ENCODE measurements around the gene FHOD3. TPM values are rescaled to one million over a fixed set of nuclear protein-coding genes. Genes with fewer than 3 reads are reported as not detected.
A peak's percentile ranks its signal among the peaks of the same experiment; 100 is the strongest.

Gene FHOD3
- total RNA-seq, 1 experiment from 2014 or later, result 2.9 TPM

DNA sequence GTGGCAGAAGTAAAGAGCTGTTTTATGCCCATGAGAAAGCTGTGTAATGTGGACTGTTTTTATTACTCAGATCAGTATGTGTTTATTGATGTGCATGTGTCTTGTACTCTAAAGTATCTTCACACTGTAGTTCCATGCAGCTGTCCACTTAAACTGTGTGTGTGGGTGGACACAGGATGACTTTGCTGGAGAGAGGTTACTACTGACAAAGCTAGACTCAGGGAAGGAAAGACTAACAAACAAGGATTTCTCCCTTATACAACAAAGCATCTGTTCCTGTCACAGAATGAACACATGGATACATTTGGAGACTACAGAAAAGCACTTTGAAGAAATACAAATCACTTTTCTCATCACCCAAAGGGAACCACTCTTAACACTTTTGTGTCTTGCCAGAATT lies 10.0 kb downstream of the FHOD3 start:
- H3K9me3 Mint-ChIP-seq (ENCODE audit: low read depth, unreplicated experiment), result no peaks in the 10 kb centered on the region
- no peak overlapping the region for H3K4me3 Mint-ChIP-seq (ENCODE audit: low read depth, unreplicated experiment)
- H3K36me3 Mint-ChIP-seq (ENCODE audit: insufficient read depth, unreplicated experiment), result peaks cover 5% of the 10 kb centered on the region
- H3K4me1 Mint-ChIP-seq (ENCODE audit: low read depth, unreplicated experiment), result peaks cover 30% of the 10 kb centered on the region
- H3K27ac Mint-ChIP-seq (ENCODE audit: unreplicated experiment), result no peak overlapping the region
- CTCF ChIA-PET, result no interaction called here
- TF ChIP-seq, protein P1, sequence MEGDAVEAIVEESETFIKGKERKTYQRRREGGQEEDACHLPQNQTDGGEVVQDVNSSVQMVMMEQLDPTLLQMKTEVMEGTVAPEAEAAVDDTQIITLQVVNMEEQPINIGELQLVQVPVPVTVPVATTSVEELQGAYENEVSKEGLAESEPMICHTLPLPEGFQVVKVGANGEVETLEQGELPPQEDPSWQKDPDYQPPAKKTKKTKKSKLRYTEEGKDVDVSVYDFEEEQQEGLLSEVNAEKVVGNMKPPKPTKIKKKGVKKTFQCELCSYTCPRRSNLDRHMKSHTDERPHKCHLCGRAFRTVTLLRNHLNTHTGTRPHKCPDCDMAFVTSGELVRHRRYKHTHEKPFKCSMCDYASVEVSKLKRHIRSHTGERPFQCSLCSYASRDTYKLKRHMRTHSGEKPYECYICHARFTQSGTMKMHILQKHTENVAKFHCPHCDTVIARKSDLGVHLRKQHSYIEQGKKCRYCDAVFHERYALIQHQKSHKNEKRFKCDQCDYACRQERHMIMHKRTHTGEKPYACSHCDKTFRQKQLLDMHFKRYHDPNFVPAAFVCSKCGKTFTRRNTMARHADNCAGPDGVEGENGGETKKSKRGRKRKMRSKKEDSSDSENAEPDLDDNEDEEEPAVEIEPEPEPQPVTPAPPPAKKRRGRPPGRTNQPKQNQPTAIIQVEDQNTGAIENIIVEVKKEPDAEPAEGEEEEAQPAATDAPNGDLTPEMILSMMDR (IDR thresholded peaks at IDR 0.05; ENCODE audit: unreplicated experiment), result no peak
- DNase-seq, result no peak
- peaks cover 36% of the 10 kb centered on the region for H3K27me3 Mint-ChIP-seq (ENCODE audit: unreplicated experiment)
- no TSS peak for BruUV-seq (replicated peaks)
- intact Hi-C loops (cut with micrococcal nuclease; ENCODE audit: unreplicated experiment), result no loop called here

DNA sequence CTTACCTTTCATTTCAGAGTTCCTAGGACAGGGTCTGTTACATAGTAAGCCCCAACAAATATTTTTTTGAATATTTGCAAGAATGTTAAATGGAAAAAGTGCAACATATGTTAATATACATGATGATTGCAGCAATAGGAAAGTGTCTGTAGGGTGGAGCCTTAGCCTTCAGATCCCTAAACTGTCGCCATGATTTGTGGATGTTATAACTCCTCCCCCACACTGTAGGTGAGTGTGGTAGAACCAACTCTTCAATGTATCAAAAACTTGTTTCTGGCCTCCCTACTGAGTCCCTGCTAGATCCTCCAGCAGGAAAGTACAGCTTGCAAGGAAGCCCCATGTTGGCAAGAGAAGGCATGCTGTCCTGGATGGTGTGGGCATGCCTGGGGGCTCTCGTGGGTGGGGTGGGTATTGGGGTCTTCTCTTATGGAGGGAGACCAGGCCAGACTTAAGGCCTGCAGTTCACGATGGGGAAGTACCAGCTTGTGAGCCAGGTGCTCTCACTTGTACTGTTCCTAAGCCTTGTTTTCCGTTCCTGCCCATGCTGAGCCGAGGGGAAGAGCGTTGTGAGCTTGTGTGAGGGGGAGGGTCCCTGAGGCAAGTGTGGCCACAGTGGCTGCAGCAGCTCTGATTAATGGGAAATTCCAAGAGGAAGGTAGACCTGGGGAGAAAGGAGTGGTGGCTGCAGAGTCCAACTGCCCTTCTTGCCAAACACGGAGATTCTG lies 11.4 kb downstream of the FHOD3 start:
- Mint-ChIP-seq H3K27me3 (ENCODE audit: unreplicated experiment) (peaks cover 25% of the 10 kb centered on the region), H3K9me3 (ENCODE audit: low read depth, unreplicated experiment) (no peaks in the 10 kb centered on the region), H3K4me1 (ENCODE audit: low read depth, unreplicated experiment) (peaks cover 41% of the 10 kb centered on the region), H3K36me3 (ENCODE audit: insufficient read depth, unreplicated experiment) (peaks cover 5% of the 10 kb centered on the region), H3K4me3 (ENCODE audit: low read depth, unreplicated experiment) (peak overlapping the region; percentile 64), H3K27ac (ENCODE audit: unreplicated experiment) (peak overlapping the region; percentile 84)
- intact Hi-C loops (cut with micrococcal nuclease; ENCODE audit: unreplicated experiment), result no loop called here
- TF ChIP-seq, protein P1 (IDR thresholded peaks at IDR 0.05; ENCODE audit: unreplicated experiment), result no peak
- CTCF ChIA-PET, result interaction anchor here (0.7 to 1.4 kb wide), 6 partner anchors 11 to 65 kb away, joined by 3 to 9 read pairs (median 3); partner anchors contain the start of gene FHOD3
- BruUV-seq (replicated peaks), result no TSS peak
- DNase-seq, result no peak

DNA sequence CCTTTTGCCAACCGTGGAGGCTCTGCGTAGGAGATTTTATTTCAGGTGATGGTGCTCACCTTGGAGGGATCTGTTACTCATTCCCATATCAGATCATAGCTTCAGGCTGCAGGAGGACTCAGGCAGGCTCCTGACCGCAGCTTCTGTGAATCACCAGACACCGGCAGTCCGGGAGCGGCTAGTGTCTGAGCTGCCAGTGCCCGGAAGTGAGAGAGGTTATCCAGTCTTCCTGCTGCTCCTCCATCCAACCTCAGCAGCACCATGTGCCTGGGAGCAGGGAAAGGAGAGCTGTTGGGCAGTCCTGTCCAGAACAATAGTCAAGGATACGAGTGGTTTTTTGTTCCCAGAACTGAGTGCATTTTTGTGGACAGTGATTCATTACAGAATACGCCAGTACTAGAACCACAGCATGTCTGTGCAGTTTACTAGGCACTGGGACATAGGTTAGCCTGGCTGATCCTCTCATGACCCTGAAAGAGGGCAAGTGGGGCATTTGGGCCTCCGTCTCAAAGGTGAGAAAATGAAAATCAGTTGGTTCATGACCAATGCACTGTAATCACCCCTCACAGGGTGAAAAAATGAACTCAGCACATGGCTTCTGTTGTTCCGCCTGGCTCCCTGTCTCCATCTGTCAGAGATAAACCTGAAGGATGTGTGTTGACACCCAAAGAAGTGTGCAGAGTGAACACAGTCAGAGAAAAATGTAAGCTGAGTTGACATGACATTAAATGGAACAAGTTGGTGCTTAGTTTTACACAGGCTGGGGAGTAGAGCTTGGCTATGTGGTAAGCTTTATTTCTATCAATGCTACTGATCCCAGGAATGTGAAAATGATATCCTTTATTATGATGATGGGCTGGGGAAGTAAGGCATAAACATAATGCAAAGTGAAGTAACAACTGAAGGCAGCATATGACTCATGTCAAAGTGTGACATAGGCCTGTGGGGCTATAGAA lies 12.2 kb downstream of the FHOD3 start:
- Mint-ChIP-seq H3K4me3 (ENCODE audit: low read depth, unreplicated experiment) (peak overlapping the region; percentile 64), H3K4me1 (ENCODE audit: low read depth, unreplicated experiment) (peaks cover 49% of the 10 kb centered on the region), H3K27me3 (ENCODE audit: unreplicated experiment) (peaks cover 17% of the 10 kb centered on the region)

DNA sequence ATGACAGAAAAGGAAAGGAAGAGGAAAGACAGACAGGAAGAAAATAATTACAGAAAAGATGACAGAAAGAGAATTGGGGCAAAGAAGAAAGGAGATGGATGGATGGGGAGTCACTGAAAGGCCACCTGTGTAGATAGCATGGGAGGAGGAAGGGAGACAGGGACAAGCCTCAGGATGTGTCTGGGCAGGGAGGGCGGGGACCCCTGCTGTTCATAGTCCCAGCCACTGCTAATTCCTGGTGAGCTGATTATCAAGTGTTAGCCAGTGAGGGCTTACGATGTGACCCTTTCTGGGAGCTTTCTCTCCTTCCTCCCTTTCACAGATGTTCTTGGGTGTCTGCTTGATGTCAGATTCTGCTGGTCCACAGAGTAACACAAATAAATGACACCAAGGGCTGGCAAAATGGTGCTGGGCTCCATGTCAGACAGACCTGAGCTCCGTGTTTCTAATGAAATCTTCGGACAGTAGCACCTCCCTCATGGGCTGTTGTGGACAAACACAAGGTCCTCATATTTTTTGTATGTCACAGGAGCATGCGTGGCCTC lies 13.6 kb downstream of the FHOD3 start:
- H3K27me3 Mint-ChIP-seq (ENCODE audit: unreplicated experiment), result peaks cover 3% of the 10 kb centered on the region
- no peak overlapping the region for H3K27ac Mint-ChIP-seq (ENCODE audit: unreplicated experiment)
- H3K36me3 Mint-ChIP-seq (ENCODE audit: insufficient read depth, unreplicated experiment), result peaks cover 5% of the 10 kb centered on the region
- TF ChIP-seq, protein P1 (IDR thresholded peaks at IDR 0.05; ENCODE audit: unreplicated experiment), result no peak
- peaks cover 54% of the 10 kb centered on the region for H3K4me1 Mint-ChIP-seq (ENCODE audit: low read depth, unreplicated experiment)
- no peaks in the 10 kb centered on the region for H3K9me3 Mint-ChIP-seq (ENCODE audit: low read depth, unreplicated experiment)
- intact Hi-C loops (cut with micrococcal nuclease; ENCODE audit: unreplicated experiment), result no loop called here
- BruUV-seq (replicated peaks), result no TSS peak
- CTCF ChIA-PET, result no interaction called here
- no peak for DNase-seq
- no peak overlapping the region for H3K4me3 Mint-ChIP-seq (ENCODE audit: low read depth, unreplicated experiment)

More for the DNA sequence above, 12.2 kb downstream of the FHOD3 start:
- Mint-ChIP-seq H3K9me3 (ENCODE audit: low read depth, unreplicated experiment) (no peaks in the 10 kb centered on the region), H3K27ac (ENCODE audit: unreplicated experiment) (peak overlapping the region; percentile 84), H3K36me3 (ENCODE audit: insufficient read depth, unreplicated experiment) (peaks cover 5% of the 10 kb centered on the region)
- BruUV-seq (replicated peaks), result no TSS peak
- intact Hi-C loops (cut with micrococcal nuclease; ENCODE audit: unreplicated experiment), result no loop called here
- DNase-seq, result peak; percentile 86
- CTCF ChIA-PET, result interaction anchor here (0.6 to 1.4 kb wide), 8 partner anchors 12 to 258 kb away, joined by 3 to 9 read pairs (median 3); partner anchors contain the start of gene FHOD3
- TF ChIP-seq, protein P1 (IDR thresholded peaks at IDR 0.05; ENCODE audit: unreplicated experiment), result no peak
